ENCODE results near the gene ITSN2. TPM values are rescaled to one million over a fixed set of nuclear protein-coding genes. Genes with fewer than 3 reads are reported as not detected.

Gene ITSN2
- total RNA-seq, 1 experiment from 2014 or later: 19.8 TPM

GRCh38 chr2:24175631-24176187 is 184.6 kb downstream of the ITSN2 start:
- ATAC-seq (no peak), DNase-seq (ENCODE audit: low spot score) (no peak)
- Mint-ChIP-seq H3K27me3 (ENCODE audit: low read depth) (no peaks in the 10 kb centered on the region), H3K4me1 (no peaks in the 10 kb centered on the region), H3K4me3 (no peak overlapping the region), H3K9me3 (no peaks in the 10 kb centered on the region), H3K27ac (no peak overlapping the region), H3K36me3 (no peaks in the 10 kb centered on the region)
- ChIA-PET CTCF (interaction anchor here (0.9 kb wide), 1 partner anchor 12 kb away, joined by 3 read pairs; no protein-coding TSS in a partner anchor), POLR2A (no interaction called here)
- TF ChIP-seq USF1 (CRISPR knock-in tag; IDR thresholded peaks at IDR 0.05): no peak
- TF ChIP-seq, protein P1, sequence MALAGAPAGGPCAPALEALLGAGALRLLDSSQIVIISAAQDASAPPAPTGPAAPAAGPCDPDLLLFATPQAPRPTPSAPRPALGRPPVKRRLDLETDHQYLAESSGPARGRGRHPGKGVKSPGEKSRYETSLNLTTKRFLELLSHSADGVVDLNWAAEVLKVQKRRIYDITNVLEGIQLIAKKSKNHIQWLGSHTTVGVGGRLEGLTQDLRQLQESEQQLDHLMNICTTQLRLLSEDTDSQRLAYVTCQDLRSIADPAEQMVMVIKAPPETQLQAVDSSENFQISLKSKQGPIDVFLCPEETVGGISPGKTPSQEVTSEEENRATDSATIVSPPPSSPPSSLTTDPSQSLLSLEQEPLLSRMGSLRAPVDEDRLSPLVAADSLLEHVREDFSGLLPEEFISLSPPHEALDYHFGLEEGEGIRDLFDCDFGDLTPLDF (CRISPR knock-in tag; IDR thresholded peaks at IDR 0.05): no peak

DNA sequence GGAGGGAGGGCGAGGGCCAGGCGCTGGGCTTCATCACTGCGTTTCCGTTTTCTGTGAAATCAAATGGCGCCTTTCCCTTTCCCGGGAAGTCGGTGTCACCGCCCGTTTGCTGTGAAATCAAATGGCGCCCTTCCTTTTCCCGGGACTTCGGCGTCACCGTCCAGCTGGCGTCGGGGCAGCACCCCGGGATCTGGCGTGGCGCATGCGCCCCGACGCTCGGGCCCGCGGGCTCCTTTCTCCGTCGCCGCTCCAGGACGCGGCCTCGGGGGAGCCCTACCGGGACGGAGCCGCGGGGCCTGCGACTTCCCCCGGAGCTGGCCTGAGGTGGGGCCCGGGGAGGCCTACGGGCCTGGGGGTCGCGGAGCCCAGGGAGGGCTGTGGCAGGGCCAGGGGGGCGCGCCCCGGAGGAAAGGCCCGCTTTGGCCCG is 185.5 kb downstream of the ITSN2 start, which contains the start of gene FAM228A:
Gene FAM228A (plus strand): TSS at position 203 of the 427 bp plus-strand sequence. CDS start 428 bp downstream, outside the sequence.
- ATAC-seq (peak; percentile 48), DNase-seq (ENCODE audit: low spot score) (no peak)
- H3K27ac Mint-ChIP-seq: no peak within 1 kb of the TSS
- ChIA-PET CTCF (interaction anchor here (0.9 to 1.8 kb wide), 2 partner anchors 11 to 90 kb away, joined by 3 to 8 read pairs; partner anchors contain the start of gene TP53I3), POLR2A (no interaction called here)
- H3K4me3 Mint-ChIP-seq: no peak within 1 kb of the TSS
- H3K4me1 Mint-ChIP-seq: no peaks in the 10 kb centered on the region
- no peaks in the 10 kb centered on the region for H3K36me3 Mint-ChIP-seq
- no peak for TF ChIP-seq TEAD1 (CRISPR knock-in tag; IDR thresholded peaks at IDR 0.05)
- no peaks in the 10 kb centered on the region for H3K9me3 Mint-ChIP-seq
- H3K27me3 Mint-ChIP-seq (ENCODE audit: low read depth): peaks cover 2% of the 10 kb centered on the region; the same call in 1 of the 2 replicates

DNA sequence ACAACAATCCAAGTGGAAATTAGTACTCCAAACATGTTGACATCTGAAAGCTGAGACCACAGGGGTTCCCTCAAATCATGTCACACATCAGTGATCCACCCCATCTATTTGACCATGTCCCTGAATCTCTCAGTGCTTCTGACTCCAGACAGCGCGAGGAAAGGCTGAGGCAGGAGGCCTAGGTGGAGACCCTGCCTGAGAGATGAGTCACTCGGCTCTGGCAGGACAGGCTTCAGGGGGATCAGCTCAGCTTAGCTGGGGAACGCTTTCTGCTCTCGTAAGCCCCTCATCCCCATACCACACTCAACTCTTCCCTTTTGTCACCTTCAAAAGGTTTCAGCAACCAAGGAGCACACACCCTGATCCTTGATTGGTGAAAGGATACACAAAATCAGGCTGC is 191.3 kb downstream of the ITSN2 start:
- H3K27me3 Mint-ChIP-seq (ENCODE audit: low read depth): peaks cover 2% of the 10 kb centered on the region; the same call in 1 of the 2 replicates
- POLR2A ChIA-PET: no interaction called here
- H3K36me3 Mint-ChIP-seq: no peaks in the 10 kb centered on the region
- no peaks in the 10 kb centered on the region for H3K9me3 Mint-ChIP-seq
- DNase-seq (ENCODE audit: low spot score) (no peak), ATAC-seq (no peak)
- CTCF ChIA-PET: no interaction called here
- no peak overlapping the region; the same call in 1 of the 2 replicates for H3K27ac Mint-ChIP-seq
- H3K4me3 Mint-ChIP-seq: no peak overlapping the region
- no peak for TF ChIP-seq ZNF219 (CRISPR knock-in tag; IDR thresholded peaks at IDR 0.05; ENCODE audit: borderline replicate concordance)
- TF ChIP-seq GABPB1 (CRISPR knock-in tag; IDR thresholded peaks at IDR 0.05): no peak
- no peak for TF ChIP-seq CREB1 (CRISPR knock-in tag; IDR thresholded peaks at IDR 0.05)
- no peak for TF ChIP-seq ATF3 (CRISPR knock-in tag; conservative IDR thresholded peaks at IDR 0.05)
- TF ChIP-seq GTF2I (CRISPR knock-in tag; conservative IDR thresholded peaks at IDR 0.05): no peak
- TF ChIP-seq, protein P2, sequence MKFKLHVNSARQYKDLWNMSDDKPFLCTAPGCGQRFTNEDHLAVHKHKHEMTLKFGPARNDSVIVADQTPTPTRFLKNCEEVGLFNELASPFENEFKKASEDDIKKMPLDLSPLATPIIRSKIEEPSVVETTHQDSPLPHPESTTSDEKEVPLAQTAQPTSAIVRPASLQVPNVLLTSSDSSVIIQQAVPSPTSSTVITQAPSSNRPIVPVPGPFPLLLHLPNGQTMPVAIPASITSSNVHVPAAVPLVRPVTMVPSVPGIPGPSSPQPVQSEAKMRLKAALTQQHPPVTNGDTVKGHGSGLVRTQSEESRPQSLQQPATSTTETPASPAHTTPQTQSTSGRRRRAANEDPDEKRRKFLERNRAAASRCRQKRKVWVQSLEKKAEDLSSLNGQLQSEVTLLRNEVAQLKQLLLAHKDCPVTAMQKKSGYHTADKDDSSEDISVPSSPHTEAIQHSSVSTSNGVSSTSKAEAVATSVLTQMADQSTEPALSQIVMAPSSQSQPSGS (CRISPR knock-in tag; IDR thresholded peaks at IDR 0.05; ENCODE audit: borderline replicate concordance, low read depth): no peak
- TF ChIP-seq KAT7 (CRISPR knock-in tag; IDR thresholded peaks at IDR 0.05; ENCODE audit: borderline replicate concordance): no peak
- no peak for TF ChIP-seq ZNF263 (CRISPR knock-in tag; IDR thresholded peaks at IDR 0.05; ENCODE audit: low read depth)
- TF ChIP-seq, protein P3, sequence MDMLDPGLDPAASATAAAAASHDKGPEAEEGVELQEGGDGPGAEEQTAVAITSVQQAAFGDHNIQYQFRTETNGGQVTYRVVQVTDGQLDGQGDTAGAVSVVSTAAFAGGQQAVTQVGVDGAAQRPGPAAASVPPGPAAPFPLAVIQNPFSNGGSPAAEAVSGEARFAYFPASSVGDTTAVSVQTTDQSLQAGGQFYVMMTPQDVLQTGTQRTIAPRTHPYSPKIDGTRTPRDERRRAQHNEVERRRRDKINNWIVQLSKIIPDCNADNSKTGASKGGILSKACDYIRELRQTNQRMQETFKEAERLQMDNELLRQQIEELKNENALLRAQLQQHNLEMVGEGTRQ (CRISPR knock-in tag; IDR thresholded peaks at IDR 0.05): no peak
- peaks cover 4% of the 10 kb centered on the region; the same call in 1 of the 2 replicates for H3K4me1 Mint-ChIP-seq

- peak; percentile 86 for ATAC-seq
- Mint-ChIP-seq H3K36me3 (peaks cover 9% of the 10 kb centered on the region), H3K9me3 (peaks cover 21% of the 10 kb centered on the region), H3K4me3 (no peak overlapping the region), H3K27me3 (ENCODE audit: low read depth) (no peaks in the 10 kb centered on the region; the same call in 1 of the 2 replicates), H3K4me1 (peaks cover 4% of the 10 kb centered on the region; the same call in 1 of the 2 replicates), H3K27ac (no peak overlapping the region)
- ChIA-PET CTCF (interaction anchor here (0.6 to 2.3 kb wide), 10 partner anchors 11 to 340 kb away, joined by 3 to 18 read pairs (median 3); partner anchors contain the start of genes ATAD2B, FAM228A, PFN4 and SF3B6), POLR2A (interaction anchor here (1.0 to 1.5 kb wide), 2 partner anchors 11 to 80 kb away, joined by 3 read pairs; partner anchors contain the start of gene TP53I3)
- DNase-seq (ENCODE audit: low spot score): peak; percentile 73
- TF ChIP-seq CREM (CRISPR knock-in tag; IDR thresholded peaks at IDR 0.05) (no peak), USF1 (CRISPR knock-in tag; IDR thresholded peaks at IDR 0.05) (no peak), NR3C1 (CRISPR knock-in tag; conservative IDR thresholded peaks at IDR 0.05; ENCODE audit: low read depth) (no peak), ZNF317 (CRISPR knock-in tag; IDR thresholded peaks at IDR 0.05; ENCODE audit: borderline replicate concordance, low read depth) (no peak), CDX4 (CRISPR knock-in tag; IDR thresholded peaks at IDR 0.05; ENCODE audit: borderline replicate concordance) (no peak), ZNF423 (CRISPR knock-in tag; IDR thresholded peaks at IDR 0.05) (peak; percentile 71), GTF2I (CRISPR knock-in tag; conservative IDR thresholded peaks at IDR 0.05) (no peak), SP1 (CRISPR knock-in tag; conservative IDR thresholded peaks at IDR 0.05) (no peak)
Observed at GRCh38 chr2:24164416-24164973, 195.8 kb downstream of the ITSN2 start.

Measured in WTC11 (cell line).